ENCODE data around the gene TBCA. TPM values are rescaled to one million over a fixed set of nuclear protein-coding genes. Genes with fewer than 3 reads are reported as not detected.
A peak's percentile ranks its signal among the peaks of the same experiment; 100 is the strongest.

The TBCA gene
- polyA plus RNA-seq, 1 of the 3 experiments (the other 2 are of a cell fraction), result 199 TPM

DNA sequence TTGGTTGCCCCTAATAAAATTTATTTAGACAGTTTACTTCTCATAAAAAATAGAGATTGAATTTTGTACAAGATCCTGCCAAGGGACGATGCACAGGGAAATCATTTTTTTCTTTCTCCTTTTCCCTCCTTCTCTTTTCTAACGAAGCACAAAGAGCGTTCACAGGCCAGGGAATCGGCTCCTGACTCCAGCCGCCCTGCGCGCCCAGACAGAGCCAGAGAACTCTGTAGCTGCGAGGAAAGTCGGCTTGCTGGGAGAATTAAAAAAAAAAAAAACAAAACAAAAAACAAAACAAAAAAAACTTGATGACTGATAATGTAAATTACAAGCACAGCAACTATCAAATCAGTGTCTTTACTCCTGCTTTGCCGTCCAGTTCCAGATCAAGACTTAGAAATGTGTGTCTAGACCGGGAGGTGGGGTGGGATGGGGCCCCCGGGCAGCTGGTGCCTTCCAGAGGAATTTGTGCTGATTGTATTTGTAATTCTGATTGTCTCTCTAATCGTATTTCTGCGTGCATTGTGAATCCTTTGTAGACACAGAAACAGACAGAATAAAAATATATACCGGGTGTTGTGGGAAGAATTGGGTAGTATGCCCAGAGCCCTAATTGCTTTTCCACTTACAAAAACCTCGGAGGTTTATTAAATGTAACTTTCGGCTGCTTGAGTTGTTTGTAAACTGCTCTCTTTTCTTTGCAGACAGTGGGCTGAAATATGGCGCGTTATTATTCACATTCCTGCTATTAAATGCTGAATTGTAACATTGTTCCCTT, 134.0 kb downstream of the TBCA start:
- Histone ChIP-seq H3K9me3 (no peaks in the 10 kb centered on the region), H3K4me3 (ENCODE audit: low read depth in 2 of 2, low read length in 1 of 2) (no peak overlapping the region), H4K20me1 (ENCODE audit: insufficient read depth) (peaks cover 6% of the 10 kb centered on the region; the same call in 1 of the 2 replicates), H3F3A (replicated peaks; ENCODE audit: insufficient read depth) (peaks cover 7% of the 10 kb centered on the region), H3K36me3 (replicated peaks in 1 of 2; ENCODE audit: control insufficient read depth in 1 of 2, insufficient read depth in 2 of 2, low read length in 1 of 2) (no peaks in the 10 kb centered on the region), H3K27ac (ENCODE audit: low read depth in 2 of 2, low read length in 1 of 2) (no peak overlapping the region), H3K27me3 (ENCODE audit: insufficient read depth) (peaks cover 95% of the 10 kb centered on the region), H3K4me2 (no peak overlapping the region), H2AFZ (ENCODE audit: low read depth) (no peak overlapping the region), H3K79me2 (ENCODE audit: insufficient read depth) (no peaks in the 10 kb centered on the region), H3K9ac (no peak overlapping the region), H3K9me2 (no peaks in the 10 kb centered on the region), H3K4me1 (ENCODE audit: control insufficient read depth in 1 of 2, insufficient read depth in 2 of 2, low read depth in 1 of 2, low read length in 1 of 2) (peaks cover 0 to 4% of the 10 kb centered on the region in 2 experiments; a peak in 1 of 4 replicates)
- ChIA-PET POLR2A (no interaction called here), CTCF (interaction anchor here (1.5 to 2.8 kb wide), 2 partner anchors 9 to 11 kb away, joined by 3 to 11 read pairs; no protein-coding TSS in a partner anchor)
- TF ChIP-seq EZH2phosphoT487 (IDR thresholded peaks at IDR 0.05; ENCODE audit: borderline replicate concordance, low read depth), result peak; percentile 43; the same call in 1 of the 2 replicates
- TF ChIP-seq SIN3A (IDR thresholded peaks at IDR 0.05; ENCODE audit: borderline replicate concordance, low read depth, low read length), result no peak
- TF ChIP-seq, protein P1, sequence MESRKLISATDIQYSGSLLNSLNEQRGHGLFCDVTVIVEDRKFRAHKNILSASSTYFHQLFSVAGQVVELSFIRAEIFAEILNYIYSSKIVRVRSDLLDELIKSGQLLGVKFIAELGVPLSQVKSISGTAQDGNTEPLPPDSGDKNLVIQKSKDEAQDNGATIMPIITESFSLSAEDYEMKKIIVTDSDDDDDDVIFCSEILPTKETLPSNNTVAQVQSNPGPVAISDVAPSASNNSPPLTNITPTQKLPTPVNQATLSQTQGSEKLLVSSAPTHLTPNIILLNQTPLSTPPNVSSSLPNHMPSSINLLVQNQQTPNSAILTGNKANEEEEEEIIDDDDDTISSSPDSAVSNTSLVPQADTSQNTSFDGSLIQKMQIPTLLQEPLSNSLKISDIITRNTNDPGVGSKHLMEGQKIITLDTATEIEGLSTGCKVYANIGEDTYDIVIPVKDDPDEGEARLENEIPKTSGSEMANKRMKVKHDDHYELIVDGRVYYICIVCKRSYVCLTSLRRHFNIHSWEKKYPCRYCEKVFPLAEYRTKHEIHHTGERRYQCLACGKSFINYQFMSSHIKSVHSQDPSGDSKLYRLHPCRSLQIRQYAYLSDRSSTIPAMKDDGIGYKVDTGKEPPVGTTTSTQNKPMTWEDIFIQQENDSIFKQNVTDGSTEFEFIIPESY (IDR thresholded peaks at IDR 0.05; ENCODE audit: borderline replicate concordance, low read depth), result no peak
- TF ChIP-seq, protein P2, sequence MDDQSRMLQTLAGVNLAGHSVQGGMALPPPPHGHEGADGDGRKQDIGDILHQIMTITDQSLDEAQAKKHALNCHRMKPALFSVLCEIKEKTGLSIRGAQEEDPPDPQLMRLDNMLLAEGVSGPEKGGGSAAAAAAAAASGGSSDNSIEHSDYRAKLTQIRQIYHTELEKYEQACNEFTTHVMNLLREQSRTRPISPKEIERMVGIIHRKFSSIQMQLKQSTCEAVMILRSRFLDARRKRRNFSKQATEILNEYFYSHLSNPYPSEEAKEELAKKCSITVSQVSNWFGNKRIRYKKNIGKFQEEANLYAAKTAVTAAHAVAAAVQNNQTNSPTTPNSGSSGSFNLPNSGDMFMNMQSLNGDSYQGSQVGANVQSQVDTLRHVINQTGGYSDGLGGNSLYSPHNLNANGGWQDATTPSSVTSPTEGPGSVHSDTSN (IDR thresholded peaks at IDR 0.05), result no peak
- TF ChIP-seq, protein P3, sequence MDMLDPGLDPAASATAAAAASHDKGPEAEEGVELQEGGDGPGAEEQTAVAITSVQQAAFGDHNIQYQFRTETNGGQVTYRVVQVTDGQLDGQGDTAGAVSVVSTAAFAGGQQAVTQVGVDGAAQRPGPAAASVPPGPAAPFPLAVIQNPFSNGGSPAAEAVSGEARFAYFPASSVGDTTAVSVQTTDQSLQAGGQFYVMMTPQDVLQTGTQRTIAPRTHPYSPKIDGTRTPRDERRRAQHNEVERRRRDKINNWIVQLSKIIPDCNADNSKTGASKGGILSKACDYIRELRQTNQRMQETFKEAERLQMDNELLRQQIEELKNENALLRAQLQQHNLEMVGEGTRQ (IDR thresholded peaks at IDR 0.05; ENCODE audit: borderline replicate concordance, low read depth, low read length), result no peak
- no peak for TF ChIP-seq CHD2 (IDR thresholded peaks at IDR 0.05; ENCODE audit: low read length, partially characterized antibody)
- DNase-seq, result peak; percentile 27
- WGBS (ENCODE audit: low lambda C conversion rate), result 20% methylated on average over 19 of the region's 19 CpGs

DNA sequence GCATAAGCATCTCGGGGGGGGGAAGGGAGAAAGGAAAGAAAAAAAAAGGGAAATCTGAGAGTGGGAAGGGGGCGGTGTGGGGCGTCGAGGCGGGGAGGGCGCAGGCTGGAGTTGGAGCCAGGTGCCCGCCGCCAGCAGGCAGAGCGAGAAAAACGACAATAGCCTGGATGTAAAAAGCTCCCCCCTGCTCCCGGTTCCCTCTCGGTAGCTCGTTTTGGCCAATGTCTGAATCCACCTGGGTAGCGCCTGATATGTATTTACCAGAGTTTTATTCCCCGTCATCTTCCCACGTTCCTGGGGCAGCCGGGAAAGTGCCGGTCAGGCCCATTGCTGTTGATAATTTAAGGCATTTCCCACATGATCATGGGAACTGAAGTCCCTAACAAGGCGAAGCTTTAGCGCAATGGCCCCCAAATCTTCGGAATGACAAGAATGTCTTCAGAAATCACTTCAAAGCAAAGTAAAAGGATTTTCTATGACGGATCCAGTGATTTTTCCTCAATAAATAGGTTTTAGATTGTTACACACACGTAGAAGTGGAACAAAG, 134.7 kb downstream of the TBCA start:
- Histone ChIP-seq H3K9me2 (no peaks in the 10 kb centered on the region), H3K79me2 (ENCODE audit: insufficient read depth) (no peaks in the 10 kb centered on the region), H3K36me3 (replicated peaks in 1 of 2; ENCODE audit: control insufficient read depth in 1 of 2, insufficient read depth in 2 of 2, low read length in 1 of 2) (no peaks in the 10 kb centered on the region), H3K9me3 (no peaks in the 10 kb centered on the region), H3K4me3 (ENCODE audit: low read depth in 2 of 2, low read length in 1 of 2) (no peak overlapping the region), H3F3A (replicated peaks; ENCODE audit: insufficient read depth) (peaks cover 7% of the 10 kb centered on the region), H2AFZ (ENCODE audit: low read depth) (no peak overlapping the region), H4K20me1 (ENCODE audit: insufficient read depth) (peaks cover 6% of the 10 kb centered on the region; the same call in 1 of the 2 replicates), H3K4me2 (no peak overlapping the region), H3K27ac (ENCODE audit: low read depth in 2 of 2, low read length in 1 of 2) (no peak overlapping the region), H3K27me3 (ENCODE audit: insufficient read depth) (peaks cover 95% of the 10 kb centered on the region), H3K4me1 (ENCODE audit: control insufficient read depth in 1 of 2, insufficient read depth in 2 of 2, low read depth in 1 of 2, low read length in 1 of 2) (peaks cover 0 to 6% of the 10 kb centered on the region in 2 experiments; a peak in 1 of 4 replicates), H3K9ac (no peak overlapping the region)
- TF ChIP-seq EP300 (IDR thresholded peaks at IDR 0.05; ENCODE audit: borderline replicate concordance in 1 of 2, low read depth in 1 of 2, low read length in 1 of 2) (no peak), YY1 (IDR thresholded peaks at IDR 0.05; ENCODE audit: low read depth) (no peak), SIN3A (IDR thresholded peaks at IDR 0.05; ENCODE audit: borderline replicate concordance, low read depth, low read length) (no peak), TCF12 (IDR thresholded peaks at IDR 0.05) (no peak), RAD21 (IDR thresholded peaks at IDR 0.05; ENCODE audit: low read length) (no peak), RFX5 (IDR thresholded peaks at IDR 0.05; ENCODE audit: low read length) (no peak), SMC3 (IDR thresholded peaks at IDR 0.05; ENCODE audit: low read depth, low read length) (no peak), GABPA (IDR thresholded peaks at IDR 0.05; ENCODE audit: low read depth) (no peak)
- TF ChIP-seq, protein P1 (IDR thresholded peaks at IDR 0.05; ENCODE audit: borderline replicate concordance, low read depth), result no peak
- TF ChIP-seq, protein P3 (IDR thresholded peaks at IDR 0.05; ENCODE audit: borderline replicate concordance, low read depth, low read length), result no peak
- TF ChIP-seq, protein P2 (IDR thresholded peaks at IDR 0.05), result no peak
- peak; percentile 40 for DNase-seq
- POLR2A ChIA-PET, result no interaction called here
- CTCF ChIA-PET, result interaction anchor here (1.5 to 2.8 kb wide), 2 partner anchors 9 to 10 kb away, joined by 3 to 11 read pairs; no protein-coding TSS in a partner anchor
- WGBS (ENCODE audit: low lambda C conversion rate), result 15% methylated on average over 23 of the region's 23 CpGs
